Testis (tissue), 3 donors: ENCODE results near the gene NHERF1. TPM values are rescaled to one million over a fixed set of nuclear protein-coding genes. Genes with fewer than 3 reads are reported as not detected.

Experiments
- DNase-seq: peaks from one replicate; pipeline ENCODE4 v3.0.0-alpha.2; 2019
- H3K27ac ChIP-seq, 2 donors: fragments of 200-600 bp; sonication (generic); one replicate each; pipeline ENCODE4 v1.5.1; 2019
- H3K27me3 ChIP-seq: fragments of 200-600 bp; sonication (generic); one replicate; pipeline ENCODE4 v1.5.1; 2019
- H3K36me3 ChIP-seq: fragments of 200-600 bp; sonication (generic); one replicate; pipeline ENCODE4 v1.5.1; 2017; ENCODE audit warnings: low read depth; ENCODE audit errors: missing control alignments
- H3K4me1 ChIP-seq: fragments of 200-600 bp; sonication (generic); one replicate; pipeline ENCODE4 v1.5.1; 2019
- H3K4me3 ChIP-seq, 2 donors: fragments of 200-600 bp; sonication (generic); one replicate each; pipeline ENCODE4 v1.5.1; 2017 to 2019
- H3K9me3 ChIP-seq: fragments of 200-600 bp; sonication (generic); one replicate; pipeline ENCODE4 v1.5.1; 2017
- POLR2A ChIP-seq: fragments of 450-650 bp; IDR thresholded peaks from one replicate; pipeline ENCODE4 v1.6.1; 2017; ENCODE audit warnings: antibody characterized with exemption, mild to moderate bottlenecking, moderate library complexity
- WGBS, 2 donors: methylation state at CpG; one replicate each; pipeline ENCODE4 v1.1.5; 2018; 5-methylcytosine and 5-hydroxymethylcytosine counted together
- intact Hi-C: fragments of 100-400 bp; cut with DNase I; formaldehyde crosslinking; loops from one replicate; pipeline ENCODE4 v1.15.1; 2023; ENCODE audit warnings: low total_unique reads
- polyA plus RNA-seq: library from polyadenylated mRNA; stranded (reverse); fragments of 350-450 nt; fragmentation: Illumina TruSeq; extraction: RNeasy Lipid Tissue Mini Kit (QIAGEN cat#74804); gene quantifications from one replicate; pipeline ENCODE4 v1.2.3, GENCODE V29; 2014; ENCODE audit warnings: low read depth, low replicate concordance; ENCODE audit not compliant: insufficient read depth
- total RNA-seq, 2 donors: library from RNA; depleted of rRNA; stranded (reverse); fragments of >200 nt; gene quantifications; one replicate each; pipeline ENCODE4 v1.2.3, GENCODE V29; 2016
- TF ChIP-seq, protein P1 (sequence below), 3 experiments: fragments of 450-650 bp in 2 of 3; fragments of 200-600 bp in 1 of 3; sonication (generic) in 1 of 3; IDR thresholded peaks; one replicate each; pipeline ENCODE4 v1.5.1; 2016 to 2019; ENCODE audit warnings: antibody characterized with exemption in 3 of 3, mild to moderate bottlenecking in 2 of 3, moderate library complexity in 1 of 3

Gene NHERF1
- total and polyA plus RNA-seq, 3 donors from 2014 or later = 26.9 to 69.2 (median 28.6) TPM

GRCh38 chr17:74750039-74750326 lies 1.6 kb downstream of the NHERF1 start:
- Histone ChIP-seq H3K27ac (peak overlapping the region; percentile 60 to 79), H3K4me3 (peak overlapping the region; percentile 87 to 91), H3K9me3 (no peaks in the 10 kb centered on the region), H3K27me3 (no peaks in the 10 kb centered on the region), H3K4me1 (peaks cover 38% of the 10 kb centered on the region), H3K36me3 (no peaks in the 10 kb centered on the region)
- intact Hi-C loops = no loop called here
- TF ChIP-seq POLR2A = no peak
- TF ChIP-seq, protein P1, sequence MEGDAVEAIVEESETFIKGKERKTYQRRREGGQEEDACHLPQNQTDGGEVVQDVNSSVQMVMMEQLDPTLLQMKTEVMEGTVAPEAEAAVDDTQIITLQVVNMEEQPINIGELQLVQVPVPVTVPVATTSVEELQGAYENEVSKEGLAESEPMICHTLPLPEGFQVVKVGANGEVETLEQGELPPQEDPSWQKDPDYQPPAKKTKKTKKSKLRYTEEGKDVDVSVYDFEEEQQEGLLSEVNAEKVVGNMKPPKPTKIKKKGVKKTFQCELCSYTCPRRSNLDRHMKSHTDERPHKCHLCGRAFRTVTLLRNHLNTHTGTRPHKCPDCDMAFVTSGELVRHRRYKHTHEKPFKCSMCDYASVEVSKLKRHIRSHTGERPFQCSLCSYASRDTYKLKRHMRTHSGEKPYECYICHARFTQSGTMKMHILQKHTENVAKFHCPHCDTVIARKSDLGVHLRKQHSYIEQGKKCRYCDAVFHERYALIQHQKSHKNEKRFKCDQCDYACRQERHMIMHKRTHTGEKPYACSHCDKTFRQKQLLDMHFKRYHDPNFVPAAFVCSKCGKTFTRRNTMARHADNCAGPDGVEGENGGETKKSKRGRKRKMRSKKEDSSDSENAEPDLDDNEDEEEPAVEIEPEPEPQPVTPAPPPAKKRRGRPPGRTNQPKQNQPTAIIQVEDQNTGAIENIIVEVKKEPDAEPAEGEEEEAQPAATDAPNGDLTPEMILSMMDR (IDR thresholded peaks at IDR 0.05) = no peak
- WGBS, 2 donors = 21 to 30% methylated on average over 6 of the region's 6 CpGs
- no peak for DNase-seq

- no peak for DNase-seq
- H3K36me3 ChIP-seq = no peaks in the 10 kb centered on the region
- 59% methylated on average over 13 of the region's 13 CpGs for WGBS, 2 donors
- TF ChIP-seq POLR2A = no peak
- TF ChIP-seq, protein P1 (IDR thresholded peaks at IDR 0.05) = no peak
- no peaks in the 10 kb centered on the region for H3K27me3 ChIP-seq
- no peaks in the 10 kb centered on the region for H3K9me3 ChIP-seq
- peak overlapping the region in 1 of 2 donors; percentile 91 for H3K4me3 ChIP-seq
- peaks cover 38% of the 10 kb centered on the region for H3K4me1 ChIP-seq
- H3K27ac ChIP-seq = peak overlapping the region; percentile 60 to 79
- intact Hi-C loops = no loop called here
Observed at GRCh38 chr17:74750327-74751069, 2.1 kb downstream of the NHERF1 start.

DNA sequence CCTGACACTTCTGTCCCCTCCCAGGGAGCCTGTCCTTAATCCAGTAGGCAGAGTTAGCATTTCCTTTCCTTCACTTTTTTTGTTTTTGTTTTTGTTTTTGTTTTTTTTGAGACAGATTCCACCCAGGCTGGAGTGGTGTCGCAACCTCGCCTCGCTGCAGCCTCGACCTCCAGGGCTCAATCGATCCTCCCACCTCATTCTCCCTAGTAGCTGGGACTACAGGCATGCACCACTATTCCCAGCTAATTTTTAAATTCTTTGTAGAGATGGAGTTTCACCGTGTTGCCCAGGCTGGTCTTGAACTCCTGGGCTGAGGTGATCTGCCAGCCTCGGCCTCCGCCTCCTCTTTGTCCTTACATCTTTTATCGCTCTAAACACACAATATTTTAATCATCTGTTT lies 4.0 kb downstream of the NHERF1 start:
- H3K4me1 ChIP-seq = peaks cover 32% of the 10 kb centered on the region
- TF ChIP-seq POLR2A = no peak
- TF ChIP-seq, protein P1 (IDR thresholded peaks at IDR 0.05) = no peak
- intact Hi-C loops = no loop called here

DNA sequence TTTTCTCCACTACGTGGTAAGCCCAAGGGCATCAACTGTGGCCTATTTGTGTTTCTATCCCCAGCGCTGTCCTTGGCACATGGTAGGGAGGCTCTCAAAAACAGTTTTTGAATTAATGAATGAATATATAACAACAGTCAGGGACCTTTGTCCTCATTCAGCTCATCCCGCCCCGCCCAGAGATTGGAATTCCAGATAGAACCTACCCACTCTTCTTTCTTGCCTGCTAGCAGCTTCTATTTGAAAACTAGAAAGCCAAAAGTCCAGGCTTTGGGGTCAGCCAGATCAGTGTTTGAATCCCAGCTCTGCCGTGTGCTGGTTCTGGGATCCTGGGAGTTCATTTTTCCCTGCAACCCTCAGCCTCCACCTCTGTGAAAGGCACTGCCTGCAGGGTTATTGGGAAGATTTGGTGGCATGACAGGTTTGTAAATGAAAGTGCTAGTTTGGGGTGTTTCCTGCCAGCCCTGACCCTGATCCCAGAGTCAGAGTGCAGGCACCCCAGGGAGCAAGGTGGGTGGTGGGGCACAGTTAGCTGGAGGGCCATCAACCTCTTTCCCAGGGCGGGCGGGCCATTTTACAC lies 4.5 kb downstream of the NHERF1 start:
- TF ChIP-seq, protein P1 (IDR thresholded peaks at IDR 0.05) = no peak
- no peak for TF ChIP-seq POLR2A
- Histone ChIP-seq H3K4me3 (no peak overlapping the region), H3K27ac (no peak overlapping the region), H3K4me1 (peaks cover 32% of the 10 kb centered on the region), H3K27me3 (no peaks in the 10 kb centered on the region), H3K9me3 (no peaks in the 10 kb centered on the region), H3K36me3 (no peaks in the 10 kb centered on the region)
- intact Hi-C loops = no loop called here
- WGBS, 2 donors = 83 to 85% methylated on average over 7 of the region's 7 CpGs
- no peak for DNase-seq

More for the DNA sequence above, 4.0 kb downstream of the NHERF1 start:
- WGBS, 2 donors = 80 to 85% methylated on average over 9 of the region's 9 CpGs
- Histone ChIP-seq H3K36me3 (no peaks in the 10 kb centered on the region), H3K4me3 (no peak overlapping the region), H3K9me3 (no peaks in the 10 kb centered on the region), H3K27me3 (no peaks in the 10 kb centered on the region), H3K27ac (no peak overlapping the region)
- DNase-seq = no peak

- Histone ChIP-seq H3K27ac (no peak overlapping the region), H3K9me3 (no peaks in the 10 kb centered on the region), H3K4me3 (no peak overlapping the region), H3K27me3 (no peaks in the 10 kb centered on the region), H3K36me3 (no peaks in the 10 kb centered on the region), H3K4me1 (peaks cover 46% of the 10 kb centered on the region)
- 87% methylated on average over 3 of the region's 3 CpGs; no CpG with 5 or more reads in 1 of the 2 donors for WGBS, 2 donors
- intact Hi-C loops = no loop called here
- no peak for DNase-seq
- TF ChIP-seq POLR2A = no peak
- TF ChIP-seq, protein P1 (IDR thresholded peaks at IDR 0.05) = no peak
Observed at GRCh38 chr17:74754832-74755231, 6.4 kb downstream of the NHERF1 start.
